SH-SY5Y (cell line): Measurements from ENCODE around the gene POT1.

Source experiments
- GATA2 ChIP-seq: IDR thresholded peaks from 2 replicates; pipeline ENCODE4 v1.6.1; 2011; ENCODE audit warnings: mild to moderate bottlenecking, low read depth, low read length
- GATA3 ChIP-seq: IDR thresholded peaks from 2 replicates; pipeline ENCODE4 v1.6.1; 2011; ENCODE audit warnings: low read depth, mild to moderate bottlenecking, low read length, moderate library complexity

The POT1 gene

DNA sequence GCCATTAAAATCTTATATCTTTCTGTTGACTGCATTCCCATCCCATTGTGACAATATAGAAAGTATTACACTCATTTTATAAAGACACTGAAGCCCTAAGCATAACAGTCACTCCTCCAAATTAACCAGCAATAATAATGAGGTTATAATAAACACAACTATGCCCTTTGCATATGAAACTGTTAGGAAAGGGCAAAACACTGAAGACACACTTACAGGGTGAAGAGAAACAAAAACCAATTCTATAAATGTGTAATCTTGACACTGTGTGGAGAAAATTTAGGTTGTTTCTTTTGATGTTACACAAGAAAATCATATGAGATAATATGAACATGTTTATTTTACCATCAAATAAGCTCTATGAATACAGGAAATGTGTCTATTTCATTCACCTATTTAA is 150.0 kb downstream of the POT1 start:
- TF ChIP-seq GATA2: no peak
- TF ChIP-seq GATA3: no peak

DNA sequence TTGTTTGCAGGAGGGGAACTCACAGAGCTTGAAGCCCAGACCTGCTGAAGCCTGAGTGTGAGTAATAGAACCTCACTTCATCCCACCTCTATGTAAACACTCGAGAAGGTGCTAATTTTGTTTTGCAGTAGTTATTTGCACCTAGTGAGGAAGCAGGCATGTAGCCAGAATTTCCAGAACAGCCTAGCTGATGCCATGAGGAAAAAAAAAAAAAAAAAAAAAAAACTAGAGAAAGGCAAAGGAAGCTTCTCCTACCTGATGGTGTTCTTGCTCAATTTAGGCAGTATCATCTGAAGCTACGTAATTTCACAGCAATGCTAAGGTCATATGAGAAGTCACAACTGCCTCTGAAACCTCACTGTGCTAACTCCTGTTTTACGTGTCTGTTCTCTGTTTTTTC is 150.4 kb downstream of the POT1 start:
- TF ChIP-seq GATA3 (no peak), GATA2 (no peak)

DNA sequence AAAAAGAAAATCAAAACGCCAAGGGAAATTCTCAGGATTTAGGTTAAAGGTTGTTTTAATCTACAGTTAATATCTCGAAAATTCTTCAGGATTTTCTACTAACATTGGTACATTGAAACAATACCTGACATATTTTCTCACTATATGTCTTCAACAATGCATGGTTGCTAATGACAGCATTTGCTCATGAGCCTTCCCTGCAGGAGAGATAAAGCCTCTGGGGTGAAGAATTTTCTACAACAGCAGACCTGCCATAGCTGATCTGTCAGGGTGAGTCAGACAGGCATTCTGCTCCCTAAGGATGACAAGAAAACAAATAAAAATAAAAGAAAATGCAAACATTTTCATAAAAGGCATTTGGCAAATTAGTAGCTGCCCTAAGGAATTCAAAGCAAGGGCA is 152.4 kb downstream of the POT1 start:
- TF ChIP-seq GATA2 (no peak), GATA3 (no peak)

DNA sequence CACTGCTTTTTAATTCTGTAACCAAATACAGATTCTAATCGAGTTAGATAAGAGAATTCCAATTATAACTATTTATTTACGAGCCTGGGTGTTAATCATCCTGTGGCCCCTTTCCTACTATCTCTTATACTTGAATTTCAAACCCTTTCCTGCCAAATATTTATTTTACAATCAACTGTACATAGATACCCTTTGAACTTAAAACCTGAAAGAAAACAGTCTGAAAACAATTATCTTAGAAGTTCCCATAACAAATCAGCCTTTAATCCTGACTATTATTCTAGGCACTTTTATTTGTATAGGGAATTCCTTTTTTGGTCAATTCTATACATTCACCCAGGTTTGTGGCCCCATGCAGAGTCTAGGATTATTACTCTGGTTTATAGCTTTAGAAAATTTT is 153.5 kb downstream of the POT1 start:
- no peak for TF ChIP-seq GATA3
- TF ChIP-seq GATA2: no peak

DNA sequence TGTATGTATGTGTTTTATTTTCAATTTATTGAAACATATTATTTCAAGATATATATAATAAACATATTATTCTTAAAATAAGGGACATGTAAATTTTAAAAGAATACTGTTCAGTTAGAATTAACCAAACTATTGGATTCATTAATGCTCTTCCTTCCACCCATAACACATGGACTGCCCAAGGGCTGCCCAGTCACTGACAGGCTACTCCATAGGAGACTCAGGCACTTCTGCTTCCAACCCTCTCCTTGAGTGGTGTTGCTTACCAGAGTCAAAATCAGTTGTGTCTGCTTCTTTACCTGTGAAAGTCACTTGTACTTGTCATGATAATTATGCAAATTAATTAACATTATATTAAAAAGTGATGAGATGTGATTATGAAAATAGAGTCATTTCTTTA is 154.2 kb downstream of the POT1 start:
- no peak for TF ChIP-seq GATA3
- no peak for TF ChIP-seq GATA2

DNA sequence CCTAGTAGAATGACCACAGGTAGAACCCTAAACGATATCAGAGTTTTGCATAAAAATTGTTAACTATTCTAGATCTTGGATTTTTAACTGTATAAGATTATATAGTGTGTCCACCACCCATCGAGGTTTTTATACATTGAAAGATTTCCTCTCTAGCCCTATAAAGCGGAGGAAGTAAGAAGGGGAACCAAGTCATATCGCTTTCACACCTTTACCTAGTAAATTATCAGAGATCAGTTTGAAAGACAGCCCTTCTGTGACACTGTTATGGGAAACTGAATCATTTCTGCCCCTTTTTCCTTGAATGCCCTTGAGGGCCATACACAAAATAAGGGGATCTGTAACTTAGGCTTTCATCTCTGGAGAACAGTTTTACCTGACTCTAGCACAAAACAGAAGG is 155.7 kb downstream of the POT1 start:
- TF ChIP-seq GATA2: no peak
- TF ChIP-seq GATA3: no peak

DNA sequence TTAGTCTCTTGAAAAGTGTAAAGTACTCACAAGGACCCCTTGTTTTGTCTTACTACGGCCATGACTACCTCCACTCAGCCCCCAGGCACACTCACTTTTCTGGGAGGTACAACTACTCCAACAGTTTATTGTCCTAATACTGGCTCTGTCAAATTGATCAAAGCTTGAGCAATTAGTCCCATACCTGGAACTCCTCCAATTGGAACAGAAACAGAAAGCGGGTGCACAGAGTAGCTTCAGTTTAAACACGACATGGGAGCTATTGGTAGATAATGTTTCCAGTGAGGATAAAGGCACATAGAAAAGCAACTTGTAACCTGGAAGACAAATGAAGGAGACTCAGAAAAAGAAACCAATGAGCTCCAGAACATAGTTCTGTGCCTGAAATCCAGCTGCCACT is 156.3 kb downstream of the POT1 start:
- TF ChIP-seq GATA3 (no peak), GATA2 (no peak)
